ENCODE results near the gene CEP290.
A peak's percentile ranks its signal among the peaks of the same experiment; 100 is the strongest.
"Not testable (repeated sequence)": the region's sequence is repeated elsewhere in the genome, so short reads cannot be mapped to it uniquely, and the experiment has no call there.

The CEP290 gene

DNA sequence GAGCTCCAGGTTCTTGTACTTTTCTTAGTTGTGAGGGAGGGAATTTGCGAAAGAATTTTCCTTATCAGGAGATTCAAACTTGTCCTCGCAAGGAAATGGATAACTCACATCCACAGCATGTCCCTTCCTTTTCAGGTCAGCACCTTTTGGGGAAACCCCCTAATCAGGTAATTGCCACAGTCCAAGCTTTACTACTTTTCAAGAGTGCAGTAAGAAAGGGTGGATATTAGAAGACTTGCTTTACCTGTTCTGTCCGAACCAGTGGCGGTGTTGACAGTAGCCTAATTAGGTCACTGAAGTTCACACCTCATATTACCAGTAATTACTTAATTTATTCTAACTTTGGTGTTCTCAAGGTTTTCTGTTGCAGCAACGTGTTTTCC is 106.0 kb downstream of the CEP290 start:
- DNase-seq (ENCODE audit: low spot score in 2 of 2) (no peak), ATAC-seq (peak; percentile 1)
- H3K4me3 Mint-ChIP-seq: peak overlapping the region; percentile 94
- peak overlapping the region; percentile 94 for H3K27ac Mint-ChIP-seq
- H3K4me1 Mint-ChIP-seq: peaks cover 33% of the 10 kb centered on the region
- peaks cover 14% of the 10 kb centered on the region for H3K36me3 Mint-ChIP-seq
- no peaks in the 10 kb centered on the region for H3K9me3 Mint-ChIP-seq

DNA sequence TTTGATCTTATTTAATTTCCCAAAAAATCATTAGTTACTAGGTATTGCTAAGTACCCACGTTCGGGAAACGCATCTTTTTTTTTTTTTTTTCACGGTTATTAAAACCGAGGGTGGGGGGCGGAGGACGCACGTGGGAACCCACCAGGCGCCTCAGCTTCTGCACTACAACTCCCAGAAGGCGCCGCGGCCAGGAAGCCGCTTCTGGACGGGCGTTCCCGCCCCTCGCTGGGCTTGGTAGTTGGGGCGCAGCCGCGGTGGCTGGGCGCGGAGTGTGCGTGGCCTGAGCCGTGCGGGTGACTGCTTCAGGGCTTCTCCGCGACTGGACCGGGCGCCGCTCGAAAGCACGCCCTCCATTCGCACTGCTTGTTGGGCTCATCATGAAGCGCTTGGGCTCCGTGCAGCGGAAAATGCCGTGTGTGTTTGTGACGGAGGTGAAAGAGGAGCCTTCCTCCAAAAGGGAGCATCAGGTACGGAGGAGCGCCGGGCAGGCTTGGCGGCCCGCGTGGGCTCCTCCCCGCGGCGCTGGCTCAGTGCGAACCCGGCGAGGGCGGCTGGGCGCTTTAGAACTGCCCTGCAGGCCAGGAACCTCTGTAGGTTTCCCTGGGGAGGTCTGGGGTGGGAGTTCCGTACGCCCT is 106.5 kb downstream of the CEP290 start:
- H3K9me3 Mint-ChIP-seq: no peaks in the 10 kb centered on the region
- peak overlapping the region; percentile 94 for H3K4me3 Mint-ChIP-seq
- DNase-seq (ENCODE audit: low spot score in 2 of 2) (peak; percentile 77 to 91), ATAC-seq (peak; percentile 100)
- H3K36me3 Mint-ChIP-seq: peaks cover 14% of the 10 kb centered on the region
- peaks cover 33% of the 10 kb centered on the region for H3K4me1 Mint-ChIP-seq
- H3K27ac Mint-ChIP-seq: peak overlapping the region; percentile 94

GRCh38 chr12:88031161-88031560 is 110.7 kb downstream of the CEP290 start:
- not testable (repeated sequence) for H3K36me3 Mint-ChIP-seq, H3K27ac Mint-ChIP-seq

GRCh38 chr12:88029093-88029665 is 112.7 kb downstream of the CEP290 start, which contains the start of gene C12orf50:
Gene C12orf50 (minus strand): TSS chr12:88029401. CDS start chr12:88026962, 2,439 bp downstream.
- DNase-seq (ENCODE audit: low spot score in 2 of 2): no peak
- Mint-ChIP-seq H3K27ac (no peak within 1 kb of the TSS), H3K4me1 (no peaks in the 10 kb centered on the region), H3K4me3 (no peak within 1 kb of the TSS), H3K36me3 (no peaks in the 10 kb centered on the region), H3K9me3 (no peaks in the 10 kb centered on the region)
- ATAC-seq: no peak

More at GRCh38 chr12:88031161-88031560, 110.7 kb downstream of the CEP290 start:
- H3K9me3 Mint-ChIP-seq; H3K4me1 Mint-ChIP-seq; DNase-seq (ENCODE audit: low spot score in 2 of 2); ATAC-seq; H3K4me3 Mint-ChIP-seq: not testable (repeated sequence)

DNA sequence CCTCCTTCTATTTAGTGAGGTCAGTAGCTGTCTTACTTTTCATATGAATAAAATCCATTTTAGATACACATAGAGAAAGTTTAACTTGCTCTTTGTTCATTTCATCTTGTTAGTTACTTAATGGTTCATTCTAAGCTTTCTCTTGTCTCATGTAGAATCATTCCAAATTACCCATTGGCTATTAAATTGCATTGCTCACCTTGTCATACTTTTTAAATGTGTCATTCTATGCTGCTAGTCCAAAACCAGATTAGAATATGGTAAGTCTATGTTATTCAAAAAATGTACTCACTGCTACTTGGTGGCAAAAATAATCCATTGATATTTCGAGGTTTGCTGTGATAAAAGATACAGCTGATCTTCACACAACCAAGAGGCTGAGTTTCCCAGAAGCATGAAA is 115.7 kb downstream of the CEP290 start:
- no peak for DNase-seq (ENCODE audit: low spot score in 2 of 2)
- Mint-ChIP-seq H3K9me3 (no peaks in the 10 kb centered on the region), H3K4me1 (no peaks in the 10 kb centered on the region), H3K27ac (no peak overlapping the region), H3K4me3 (no peak overlapping the region), H3K36me3 (no peaks in the 10 kb centered on the region)
- no peak for ATAC-seq

DNA sequence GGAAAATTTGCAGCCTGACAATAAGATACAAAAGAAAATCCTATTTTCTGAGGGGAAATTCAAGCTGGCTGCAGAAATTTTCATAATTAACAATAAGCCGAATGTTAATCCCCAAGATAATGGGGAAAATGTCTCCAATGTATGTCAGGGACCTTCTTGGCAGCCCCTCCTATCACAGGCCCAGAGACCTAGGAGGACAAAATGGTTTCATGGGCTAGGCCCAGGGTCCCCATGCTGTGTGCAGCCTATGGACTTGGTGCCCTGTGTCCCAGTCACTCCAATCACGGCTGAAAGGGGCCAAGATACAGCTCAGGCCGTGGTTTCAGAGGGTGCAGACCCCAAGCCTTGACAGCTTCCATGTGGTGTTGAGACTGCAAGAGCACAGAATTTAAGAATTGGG is 123.9 kb downstream of the CEP290 start:
- H3K4me1 Mint-ChIP-seq: no peaks in the 10 kb centered on the region
- H3K36me3 Mint-ChIP-seq: no peaks in the 10 kb centered on the region
- no peak overlapping the region for H3K27ac Mint-ChIP-seq
- ATAC-seq (no peak), DNase-seq (ENCODE audit: low spot score in 2 of 2) (no peak)
- H3K4me3 Mint-ChIP-seq: no peak overlapping the region
- no peaks in the 10 kb centered on the region for H3K9me3 Mint-ChIP-seq

DNA sequence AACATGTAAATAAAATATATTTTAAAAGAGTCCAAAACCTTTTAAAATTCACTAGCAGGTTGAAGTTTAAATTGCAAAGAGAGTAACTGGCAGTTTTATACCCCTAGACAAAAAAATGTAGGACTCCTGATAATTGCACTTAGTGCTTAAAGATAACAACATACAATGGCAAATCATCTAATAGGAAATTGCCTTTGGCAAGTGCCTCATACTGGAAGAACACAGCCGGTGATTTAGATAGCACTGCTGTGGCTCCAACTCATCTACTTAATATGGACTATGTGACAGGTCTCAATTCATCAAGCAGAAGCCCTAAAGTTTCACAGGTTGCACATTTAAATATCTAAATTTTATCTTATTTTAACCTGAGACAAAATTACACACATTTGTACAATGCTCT is 126.1 kb downstream of the CEP290 start:
- Mint-ChIP-seq H3K27ac (no peak overlapping the region), H3K36me3 (no peaks in the 10 kb centered on the region), H3K4me1 (no peaks in the 10 kb centered on the region), H3K4me3 (no peak overlapping the region), H3K9me3 (no peaks in the 10 kb centered on the region)
- ATAC-seq: no peak
- DNase-seq (ENCODE audit: low spot score in 2 of 2): no peak

DNA sequence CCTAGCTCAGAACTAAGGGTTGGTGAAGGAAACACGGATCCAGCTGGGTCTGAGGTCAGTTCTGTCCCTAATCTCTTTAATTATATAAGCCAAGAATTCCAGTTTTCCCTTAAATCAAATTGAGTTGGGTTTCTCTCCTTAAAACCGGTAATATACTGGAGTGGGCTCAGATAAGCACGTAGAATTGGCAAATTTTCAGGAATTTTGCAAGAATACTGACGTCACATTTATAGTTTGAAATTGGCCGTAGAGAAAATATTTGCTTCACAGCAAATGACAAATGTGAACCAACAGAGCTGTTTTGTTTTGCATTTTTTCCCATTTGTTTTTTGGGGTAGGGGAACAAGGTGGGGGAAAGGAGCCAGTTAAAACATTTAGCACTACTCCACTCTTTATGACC is 130.1 kb downstream of the CEP290 start:
- Mint-ChIP-seq H3K9me3 (no peaks in the 10 kb centered on the region), H3K4me1 (no peaks in the 10 kb centered on the region), H3K27ac (no peak overlapping the region), H3K4me3 (no peak overlapping the region), H3K36me3 (no peaks in the 10 kb centered on the region)
- ATAC-seq (no peak), DNase-seq (ENCODE audit: low spot score in 2 of 2) (no peak)

DNA sequence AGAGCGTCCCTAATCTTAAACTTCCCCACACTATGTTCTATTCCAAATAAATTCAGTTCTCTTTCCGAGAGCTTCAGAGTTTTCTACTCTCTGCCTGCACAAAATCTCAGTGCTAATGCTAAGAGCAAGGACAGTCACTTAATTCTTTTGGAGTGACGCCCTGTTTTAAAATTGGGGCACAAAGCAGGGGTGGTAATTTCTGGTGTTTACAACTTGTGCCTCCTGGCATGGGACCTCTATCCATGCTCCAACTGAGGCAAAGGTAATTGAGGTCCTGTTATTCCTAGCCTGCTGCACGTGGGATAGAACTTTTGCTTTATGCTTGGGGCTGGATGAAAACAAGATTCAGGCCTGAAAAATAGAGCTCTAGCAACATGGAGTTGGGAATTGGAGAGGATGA is 135.5 kb downstream of the CEP290 start:
- H3K36me3 Mint-ChIP-seq: no peaks in the 10 kb centered on the region
- DNase-seq (ENCODE audit: low spot score in 2 of 2) (no peak), ATAC-seq (no peak)
- H3K4me1 Mint-ChIP-seq: no peaks in the 10 kb centered on the region
- H3K4me3 Mint-ChIP-seq: no peak overlapping the region
- H3K9me3 Mint-ChIP-seq: no peaks in the 10 kb centered on the region
- H3K27ac Mint-ChIP-seq: no peak overlapping the region

GRCh38 chr12:88001327-88001726 is 140.6 kb downstream of the CEP290 start:
- ATAC-seq (no peak), DNase-seq (ENCODE audit: low spot score in 2 of 2) (no peak)
- H3K4me1 Mint-ChIP-seq: no peaks in the 10 kb centered on the region
- no peak overlapping the region for H3K27ac Mint-ChIP-seq
- no peaks in the 10 kb centered on the region for H3K36me3 Mint-ChIP-seq
- H3K9me3 Mint-ChIP-seq: no peaks in the 10 kb centered on the region
- no peak overlapping the region for H3K4me3 Mint-ChIP-seq
